CD14-positive monocyte (primary cell): ENCODE data around the gene SLAMF6. TPM values are rescaled to one million over a fixed set of nuclear protein-coding genes. Genes with fewer than 3 reads are reported as not detected.

Source experiments
- DNase-seq, 3 donors: peaks; one replicate each; pipeline ENCODE4 v3.0.0-alpha.2; 2011 to 2022
- H2AFZ ChIP-seq: 2 replicates; pipeline ENCODE4 v1.6.0; 2012; ENCODE audit warnings: mild to moderate bottlenecking, low read depth, low read length, inconsistent platforms; ENCODE audit not compliant: insufficient read depth, poor library complexity, severe bottlenecking
- H3K27ac ChIP-seq, 2 donors: 1 replicate in 1 of 2; 2 replicates in 1 of 2; pipeline ENCODE4 v1.5.1; 2012 to 2013; ENCODE audit warnings: low read length in 2 of 2, control low read depth in 1 of 2, inconsistent platforms in 1 of 2, low read depth in 1 of 2, mild to moderate bottlenecking in 1 of 2
- H3K27me3 ChIP-seq, 2 donors: one replicate each; pipeline versions ENCODE4 v1.6.0 to v1.6.1; 2011 to 2013; ENCODE audit warnings: low read length in 2 of 2; ENCODE audit not compliant: control insufficient read depth in 2 of 2, insufficient read depth in 2 of 2
- H3K36me3 ChIP-seq, 2 donors: replicated peaks in 1 of 2; 1 replicate in 1 of 2; 2 replicates in 1 of 2; pipeline versions ENCODE4 v1.5.1 to v1.6.1; 2012 to 2013; ENCODE audit warnings: low read length in 2 of 2, control low read depth in 1 of 2, inconsistent platforms in 1 of 2, mild to moderate bottlenecking in 1 of 2; ENCODE audit not compliant: insufficient read depth in 2 of 2, control insufficient read depth in 1 of 2
- H3K4me1 ChIP-seq, 2 donors: 1 replicate in 1 of 2; 2 replicates in 1 of 2; pipeline versions ENCODE4 v1.5.1 to v1.6.1; 2012 to 2013; ENCODE audit warnings: low read length in 2 of 2, control low read depth in 1 of 2, inconsistent platforms in 1 of 2, mild to moderate bottlenecking in 1 of 2, moderate library complexity in 1 of 2; ENCODE audit not compliant: insufficient read depth in 2 of 2, control insufficient read depth in 1 of 2
- H3K4me2 ChIP-seq: replicated peaks from 2 replicates; pipeline ENCODE3; 2012; ENCODE audit warnings: low read length, moderate library complexity, mild to moderate bottlenecking; ENCODE audit not compliant: poor library complexity, severe bottlenecking; ENCODE audit errors: extremely low read depth
- H3K4me3 ChIP-seq, 3 experiments: fragments of 200-600 bp in 1 of 3; sonication (generic) in 1 of 3; replicated peaks in 1 of 3; 1 replicate in 2 of 3; 2 replicates in 1 of 3; pipeline ENCODE4 v1.5.1; 2011 to 2013; ENCODE audit warnings: low read length in 3 of 3, mild to moderate bottlenecking in 3 of 3, control low read depth in 2 of 3, low read depth in 2 of 3, inconsistent platforms in 1 of 3, moderate library complexity in 1 of 3
- H3K79me2 ChIP-seq: 2 replicates; pipeline ENCODE4 v1.6.0; 2012; ENCODE audit warnings: mild to moderate bottlenecking, control low read depth, inconsistent platforms, low read length, moderate library complexity; ENCODE audit not compliant: insufficient read depth
- H3K9ac ChIP-seq: 2 replicates; pipeline ENCODE4 v1.6.0; 2017; ENCODE audit warnings: low read length, mild to moderate bottlenecking; ENCODE audit not compliant: insufficient read depth, poor library complexity, severe bottlenecking
- H3K9me3 ChIP-seq, 2 donors: replicated peaks in 1 of 2; 1 replicate in 1 of 2; 2 replicates in 1 of 2; pipeline versions ENCODE4 v1.5.1 to v1.6.1; 2012 to 2013; ENCODE audit warnings: low read length in 2 of 2, control low read depth in 1 of 2; ENCODE audit not compliant: control insufficient read depth in 1 of 2, insufficient read depth in 1 of 2
- H4K20me1 ChIP-seq: 2 replicates; pipeline ENCODE4 v1.6.0; 2012; ENCODE audit warnings: mild to moderate bottlenecking, low read length, control low read depth, moderate library complexity; ENCODE audit not compliant: insufficient read depth
- H3K27ac Mint-ChIP-seq, 7 donors: one replicate each; pipeline ENCODE4 v1.8.0; 2020; ENCODE audit warnings: mild to moderate bottlenecking in 7 of 7, mixed read lengths in 7 of 7, moderate library complexity in 6 of 7, inconsistent platforms in 2 of 7
- H3K27me3 Mint-ChIP-seq, 3 donors: one replicate each; pipeline ENCODE4 v1.8.0; 2021 to 2022; ENCODE audit warnings: low read depth in 3 of 3, mild to moderate bottlenecking in 3 of 3, mixed read lengths in 3 of 3, moderate library complexity in 3 of 3, inconsistent platforms in 1 of 3
- H3K36me3 Mint-ChIP-seq, 2 donors: one replicate each; pipeline ENCODE4 v1.8.0; 2020; ENCODE audit warnings: mixed read lengths in 2 of 2, inconsistent platforms in 1 of 2, mild to moderate bottlenecking in 1 of 2
- H3K4me1 Mint-ChIP-seq: one replicate; pipeline ENCODE4 v1.8.0; 2020; ENCODE audit warnings: mild to moderate bottlenecking, mixed read lengths
- H3K4me3 Mint-ChIP-seq, 2 donors: one replicate each; pipeline ENCODE4 v1.8.0; 2020; ENCODE audit warnings: mild to moderate bottlenecking in 2 of 2, mixed read lengths in 2 of 2, moderate library complexity in 1 of 2
- H3K9me3 Mint-ChIP-seq, 7 donors: one replicate each; pipeline ENCODE4 v1.8.0; 2020 to 2022; ENCODE audit warnings: mixed read lengths in 7 of 7, mild to moderate bottlenecking in 6 of 7, moderate library complexity in 6 of 7, inconsistent platforms in 2 of 7
- CTCF ChIP-seq: fragments of 200-600 bp; IDR thresholded peaks from one replicate; pipeline ENCODE4 v1.8.0; 2022; ENCODE audit warnings: antibody characterized with exemption, mild to moderate bottlenecking
- WGBS: methylation state at CpG from one replicate; pipeline ENCODE4 v1.1.5; 2013; ENCODE audit warnings: missing lambda C conversion rate; ENCODE audit not compliant: insufficient coverage; 5-methylcytosine and 5-hydroxymethylcytosine counted together
- intact Hi-C, 2 donors: fragments of 100-400 bp; cut with micrococcal nuclease; formaldehyde crosslinking; loops; one replicate each; pipeline versions ENCODE4 v1.15.0 to v1.15.1; 2023
- polyA plus RNA-seq, 3 donors: library from polyadenylated mRNA; depleted of rRNA in 1 of 3; unstranded in 2 of 3; stranded (reverse) in 1 of 3; fragments of 300-500 nt in 2 of 3; fragments of >200 nt in 1 of 3; fragmentation: Illumina TruSeq in 2 of 3; gene quantifications; 1 replicate in 2 of 3; 2 replicates in 1 of 3; pipeline ENCODE4 v1.2.3, GENCODE V29; 2012 to 2021

Gene SLAMF6
- polyA plus RNA-seq, 3 donors = 0.32 to 0.72 (median 0.50) TPM

GRCh38 chr1:160552425-160552824, 29.4 kb upstream of the SLAMF6 start:
- Histone ChIP-seq H3K4me3 (no peak overlapping the region), H4K20me1 (no peaks in the 10 kb centered on the region), H3K9me3 (no peaks in the 10 kb centered on the region), H3K27ac (no peak overlapping the region), H3K36me3 (peaks cover 37 to 61% of the 10 kb centered on the region in 2 donors), H2AFZ (no peak overlapping the region), H3K79me2 (peaks cover 42% of the 10 kb centered on the region), H3K4me1 (peaks cover 23 to 24% of the 10 kb centered on the region in 2 donors), H3K27me3 (no peaks in the 10 kb centered on the region), H3K9ac (no peak overlapping the region), H3K4me2 (no peak overlapping the region)
- no peaks in the 10 kb centered on the region for H3K27me3 Mint-ChIP-seq
- H3K4me3 Mint-ChIP-seq = no peak overlapping the region
- H3K36me3 Mint-ChIP-seq = peaks cover 50 to 59% of the 10 kb centered on the region in 2 donors
- WGBS = no CpG with 5 or more reads among the region's 2 CpGs
- peak overlapping the region in 1 of 7 donors; percentile 6 for H3K27ac Mint-ChIP-seq
- H3K9me3 Mint-ChIP-seq = no peaks in the 10 kb centered on the region
- peaks cover 24% of the 10 kb centered on the region for H3K4me1 Mint-ChIP-seq
- DNase-seq = no peak
- no peak for TF ChIP-seq CTCF
- intact Hi-C loops = no loop called here

GRCh38 chr1:160550572-160551034, 27.5 kb upstream of the SLAMF6 start:
- H3K36me3 ChIP-seq = peaks cover 37 to 50% of the 10 kb centered on the region in 2 donors
- no peaks in the 10 kb centered on the region for H3K27me3 Mint-ChIP-seq
- H3K9me3 ChIP-seq = no peaks in the 10 kb centered on the region
- no peaks in the 10 kb centered on the region for H3K9me3 Mint-ChIP-seq
- no peak overlapping the region for H3K4me3 ChIP-seq
- peaks cover 50 to 60% of the 10 kb centered on the region in 2 donors for H3K36me3 Mint-ChIP-seq
- H2AFZ ChIP-seq = no peak overlapping the region
- no peak overlapping the region for H3K4me2 ChIP-seq
- peak in 2 of 3 donors; percentile 24 to 34 for DNase-seq
- peak overlapping the region in 4 of 7 donors; percentile 6 to 53 (median 50) for H3K27ac Mint-ChIP-seq
- no peak overlapping the region for H3K9ac ChIP-seq
- peak overlapping the region in 1 of 2 donors; percentile 40 for H3K27ac ChIP-seq
- TF ChIP-seq CTCF = peak; percentile 57
- peaks cover 24% of the 10 kb centered on the region for H3K79me2 ChIP-seq
- H3K4me1 Mint-ChIP-seq = peaks cover 42% of the 10 kb centered on the region
- WGBS = 93% methylated on average over 6 of the region's 6 CpGs
- no peaks in the 10 kb centered on the region for H3K27me3 ChIP-seq
- H4K20me1 ChIP-seq = no peaks in the 10 kb centered on the region
- no peak overlapping the region for H3K4me3 Mint-ChIP-seq
- intact Hi-C loops = no loop called here
- peaks cover 42% of the 10 kb centered on the region in 2 donors for H3K4me1 ChIP-seq
